BE2C (cell line): ENCODE measurements around the gene PRDM15.

Experiments used
- DNase-seq: peaks from one replicate; pipeline ENCODE4 v3.0.0-alpha.2; 2020
- H3K27me3 ChIP-seq: fragments of 250-450 bp; sonication (Bioruptor Pico); 2 replicates; pipeline ENCODE4 v1.5.1; 2020; ENCODE audit warnings: mild to moderate bottlenecking
- H3K36me3 ChIP-seq: fragments of 250-450 bp; sonication (Bioruptor Pico); 2 replicates; pipeline ENCODE4 v1.5.1; 2020; ENCODE audit warnings: mild to moderate bottlenecking
- H3K4me1 ChIP-seq: fragments of 250-450 bp; sonication (Bioruptor Pico); 2 replicates; pipeline ENCODE4 v1.5.1; 2020
- H3K4me3 ChIP-seq: 2 replicates; pipeline ENCODE4 v1.5.1; 2011; ENCODE audit warnings: low read depth, low read length
- H3K9me3 ChIP-seq: fragments of 250-450 bp; sonication (Bioruptor Pico); 2 replicates; pipeline ENCODE4 v1.5.1; 2020
- CTCF ChIP-seq: IDR thresholded peaks from 2 replicates; pipeline ENCODE4 v1.5.1; 2012; ENCODE audit warnings: mild to moderate bottlenecking, low read depth, low read length

The PRDM15 gene

DNA sequence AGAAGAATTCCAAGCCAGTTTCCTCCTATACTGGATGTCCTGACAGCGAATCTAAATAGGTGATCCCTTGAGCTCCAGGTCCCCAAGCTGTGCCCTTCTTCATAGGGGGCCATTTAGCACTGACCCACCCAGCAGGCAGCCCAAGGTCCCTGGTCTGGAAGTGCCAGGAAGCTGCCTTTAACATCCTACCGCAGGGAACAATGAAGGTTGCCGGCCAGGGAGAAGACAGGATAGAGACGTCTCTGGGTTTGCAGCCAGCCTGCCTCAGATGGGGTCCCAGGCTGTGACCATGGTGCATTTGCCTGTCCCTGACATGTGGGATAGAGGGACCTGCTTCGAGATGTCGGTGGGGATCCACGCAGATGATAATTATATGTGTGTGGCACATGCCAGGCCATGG is 109.6 kb downstream of the PRDM15 start:
- no peak for TF ChIP-seq CTCF
- no peaks in the 10 kb centered on the region for H3K4me1 ChIP-seq
- DNase-seq, result no peak
- peaks cover 42% of the 10 kb centered on the region for H3K27me3 ChIP-seq
- no peaks in the 10 kb centered on the region for H3K36me3 ChIP-seq
- H3K4me3 ChIP-seq, result no peak overlapping the region
- H3K9me3 ChIP-seq, result no peaks in the 10 kb centered on the region

- TF ChIP-seq CTCF, result no peak
- no peaks in the 10 kb centered on the region for H3K36me3 ChIP-seq
These were observed 110.0 kb downstream of the PRDM15 start for GRCh38 chr21:41769111-41769510.

GRCh38 chr21:41768437-41769042 is 110.6 kb downstream of the PRDM15 start:
- Histone ChIP-seq H3K9me3 (no peaks in the 10 kb centered on the region), H3K4me3 (no peak overlapping the region), H3K36me3 (no peaks in the 10 kb centered on the region), H3K27me3 (peaks cover 40% of the 10 kb centered on the region), H3K4me1 (no peaks in the 10 kb centered on the region)
- no peak for DNase-seq
- peak; percentile 21; the same call in 1 of the 2 replicates for TF ChIP-seq CTCF

More at GRCh38 chr21:41769111-41769510, 110.0 kb downstream of the PRDM15 start:
- no peak for DNase-seq
- Histone ChIP-seq H3K27me3 (peaks cover 40% of the 10 kb centered on the region), H3K4me1 (no peaks in the 10 kb centered on the region), H3K4me3 (no peak overlapping the region), H3K9me3 (no peaks in the 10 kb centered on the region)

- Histone ChIP-seq H3K36me3 (no peaks in the 10 kb centered on the region), H3K4me3 (no peak overlapping the region), H3K27me3 (peaks cover 41% of the 10 kb centered on the region), H3K9me3 (no peaks in the 10 kb centered on the region), H3K4me1 (no peaks in the 10 kb centered on the region)
- no peak for TF ChIP-seq CTCF
- DNase-seq, result no peak
These were observed 111.3 kb downstream of the PRDM15 start for GRCh38 chr21:41767606-41768436.

GRCh38 chr21:41766883-41767605 is 112.1 kb downstream of the PRDM15 start, which contains the start of gene RIPK4:
Gene RIPK4 (minus strand): TSS chr21:41767052. CDS start chr21:41767041, 11 bp downstream.
- no peak for TF ChIP-seq CTCF
- Histone ChIP-seq H3K27me3 (peaks cover 44% of the 10 kb centered on the region), H3K9me3 (no peaks in the 10 kb centered on the region), H3K4me3 (no peak within 1 kb of the TSS), H3K4me1 (no peaks in the 10 kb centered on the region), H3K36me3 (no peaks in the 10 kb centered on the region)
- no peak for DNase-seq
